H1 (cell line): ENCODE measurements around the gene KCNJ12. TPM values are rescaled to one million over a fixed set of nuclear protein-coding genes. Genes with fewer than 3 reads are reported as not detected.

ENCODE experiments used
- CTCF ChIA-PET: fragments of 300-600 bp; sonication (Branson Sonifier 250); formaldehyde crosslinking; loops from one replicate; lab custom pipeline; 2021; ENCODE audit not compliant: partially characterized antibody; lab: Charles Lee
- POLR2A ChIA-PET: fragments of 300-600 bp; sonication (Branson Sonifier 250); formaldehyde crosslinking; loops from one replicate; lab custom pipeline; 2021; ENCODE audit warnings: inconsistent platforms; ENCODE audit not compliant: partially characterized antibody; lab: Charles Lee
- DNase-seq, 2 experiments: peaks; one replicate each; pipeline versions ENCODE4 v3.0.0 to v3.0.0-alpha.2; 2010 to 2022; ENCODE audit warnings: low spot score in 2 of 2, low read depth in 1 of 2, mixed read lengths in 1 of 2
- FAIRE-seq: peaks from 2 replicates; lab custom pipeline; 2011; peaks lifted over from hg19 to GRCh38; lab: Jason Lieb, UNC
- H2AFZ ChIP-seq: 2 replicates; pipeline ENCODE4 v1.8.1; 2012; ENCODE audit warnings: low read length, inconsistent platforms
- H2AK5ac ChIP-seq: 2 replicates; pipeline ENCODE4 v1.6.1; 2013; ENCODE audit warnings: low read depth, low read length
- H2BK120ac ChIP-seq: replicated peaks from 2 replicates; pipeline ENCODE3; 2013; ENCODE audit warnings: low read depth, low read length, inconsistent platforms
- H2BK12ac ChIP-seq: 2 replicates; pipeline ENCODE4 v1.6.1; 2013; ENCODE audit warnings: low read depth, low read length
- H2BK15ac ChIP-seq: 2 replicates; pipeline ENCODE4 v1.6.1; 2013; ENCODE audit warnings: low read length
- H2BK20ac ChIP-seq: 2 replicates; pipeline ENCODE4 v1.6.1; 2013; ENCODE audit warnings: low read length
- H2BK5ac ChIP-seq: 2 replicates; pipeline ENCODE4 v1.6.1; 2013; ENCODE audit warnings: low read depth, low read length
- H3K14ac ChIP-seq: 2 replicates; pipeline ENCODE4 v1.6.1; 2013; ENCODE audit warnings: inconsistent platforms; ENCODE audit not compliant: insufficient read length
- H3K18ac ChIP-seq: 2 replicates; pipeline ENCODE4 v1.6.1; 2013; ENCODE audit warnings: low read length; ENCODE audit errors: extremely low read depth
- H3K23ac ChIP-seq: 2 replicates; pipeline ENCODE4 v1.6.1; 2013; ENCODE audit warnings: inconsistent platforms; ENCODE audit not compliant: insufficient read length
- H3K23me2 ChIP-seq: 2 replicates; pipeline ENCODE4 v1.6.1; 2013; ENCODE audit warnings: low read depth, low read length
- H3K27ac ChIP-seq: 2 replicates; pipeline ENCODE4 v1.6.1; 2011; ENCODE audit warnings: low read depth, low read length, inconsistent platforms
- H3K27me3 ChIP-seq, 4 experiments: replicated peaks in 1 of 4; 1 replicate in 1 of 4; 2 replicates in 3 of 4; pipeline versions ENCODE4 v1.6.1 to v1.8.1; 2011 to 2013; ENCODE audit warnings: low read length in 3 of 4, mild to moderate bottlenecking in 3 of 4, inconsistent platforms in 2 of 4, mixed read lengths in 2 of 4, moderate library complexity in 1 of 4; ENCODE audit not compliant: control insufficient read depth in 3 of 4, insufficient read depth in 3 of 4; ENCODE audit errors: extremely low read depth in 1 of 4
- H3K36me3 ChIP-seq, 4 experiments: 2 replicates each; pipeline versions ENCODE4 v1.6.1 to v1.8.1; 2011 to 2013; ENCODE audit warnings: mild to moderate bottlenecking in 4 of 4, low read length in 3 of 4, moderate library complexity in 2 of 4, control low read depth in 1 of 4, inconsistent platforms in 1 of 4; ENCODE audit not compliant: insufficient read depth in 4 of 4, control insufficient read depth in 2 of 4
- H3K4ac ChIP-seq: replicated peaks from 2 replicates; pipeline ENCODE3; 2013; ENCODE audit warnings: low read length, low read depth, mixed read lengths, inconsistent platforms; ENCODE audit not compliant: insufficient read length
- H3K4me1 ChIP-seq, 4 experiments: replicated peaks in 1 of 4; 1 replicate in 1 of 4; 2 replicates in 3 of 4; pipeline versions ENCODE4 v1.6.1 to v1.8.1; 2011 to 2013; ENCODE audit warnings: low read length in 3 of 4, inconsistent platforms in 2 of 4, mixed read lengths in 1 of 4; ENCODE audit not compliant: insufficient read depth in 4 of 4, control insufficient read depth in 3 of 4
- H3K4me2 ChIP-seq, 2 experiments: 2 replicates each; pipeline versions ENCODE4 v1.6.1 to v1.8.1; 2011 to 2013; ENCODE audit warnings: low read depth in 2 of 2, low read length in 2 of 2, control low read depth in 1 of 2, inconsistent platforms in 1 of 2, mild to moderate bottlenecking in 1 of 2; ENCODE audit not compliant: insufficient read depth in 1 of 2
- H3K4me3 ChIP-seq, 4 experiments: fragments of 200-600, 300-600 bp in 1 of 4; sonication (generic), shearing (Covaris generic), sonication (Bioruptor Twin) in 1 of 4; 2 replicates each; pipeline versions ENCODE4 v1.5.1 to v1.8.1; 2011 to 2016; ENCODE audit warnings: low read length in 4 of 4, low read depth in 3 of 4, control low read depth in 2 of 4, inconsistent platforms in 2 of 4, mild to moderate bottlenecking in 2 of 4, mixed read lengths in 1 of 4, moderate library complexity in 1 of 4; ENCODE audit not compliant: insufficient read depth in 2 of 4; ENCODE audit errors: extremely low read depth in 1 of 4
- H3K56ac ChIP-seq: replicated peaks from 2 replicates; pipeline ENCODE3; 2013; ENCODE audit warnings: low read depth, mild to moderate bottlenecking, mixed read lengths, low read length, inconsistent platforms; ENCODE audit not compliant: insufficient read length
- H3K79me1 ChIP-seq: 2 replicates; pipeline ENCODE4 v1.6.1; 2013; ENCODE audit warnings: low read depth, low read length, control low read depth
- H3K79me2 ChIP-seq, 2 experiments: 2 replicates each; pipeline versions ENCODE4 v1.6.1 to v1.8.1; 2012 to 2013; ENCODE audit warnings: low read length in 2 of 2, mild to moderate bottlenecking in 2 of 2, inconsistent platforms in 1 of 2; ENCODE audit not compliant: insufficient read depth in 2 of 2, control insufficient read depth in 1 of 2
- H3K9ac ChIP-seq, 4 experiments: replicated peaks in 1 of 4; 1 replicate in 1 of 4; 2 replicates in 3 of 4; pipeline versions ENCODE4 v1.6.1 to v1.8.1; 2011 to 2013; ENCODE audit warnings: low read depth in 3 of 4, low read length in 3 of 4, control low read depth in 2 of 4, mild to moderate bottlenecking in 2 of 4, moderate library complexity in 2 of 4, inconsistent platforms in 1 of 4; ENCODE audit errors: extremely low read depth in 1 of 4
- H3K9me3 ChIP-seq, 2 experiments: 2 replicates each; pipeline versions ENCODE4 v1.6.1 to v1.8.1; 2012 to 2013; ENCODE audit warnings: mild to moderate bottlenecking in 2 of 2, moderate library complexity in 2 of 2, control low read depth in 1 of 2, inconsistent platforms in 1 of 2, low read depth in 1 of 2, low read length in 1 of 2, mixed read lengths in 1 of 2; ENCODE audit not compliant: insufficient read depth in 2 of 2
- H4K20me1 ChIP-seq, 2 experiments: replicated peaks in 1 of 2; 2 replicates each; pipeline versions ENCODE3 to v1.8.1; 2011 to 2013; ENCODE audit warnings: inconsistent platforms in 2 of 2, low read length in 2 of 2, mild to moderate bottlenecking in 1 of 2; ENCODE audit not compliant: insufficient read depth in 2 of 2, control insufficient read depth in 1 of 2
- H4K5ac ChIP-seq: 2 replicates; pipeline ENCODE4 v1.6.1; 2013; ENCODE audit warnings: low read length, low read depth, mixed read lengths, inconsistent platforms; ENCODE audit not compliant: insufficient read length
- H4K8ac ChIP-seq: 2 replicates; pipeline ENCODE4 v1.8.0; 2013; ENCODE audit warnings: mild to moderate bottlenecking, moderate library complexity, low read length, inconsistent platforms; ENCODE audit not compliant: insufficient read depth; ENCODE audit errors: extremely low read depth
- H4K91ac ChIP-seq: replicated peaks from 2 replicates; pipeline ENCODE3; 2013; ENCODE audit warnings: low read length, mixed read lengths, inconsistent platforms; ENCODE audit not compliant: insufficient read length
- CTCF ChIP-seq, 3 experiments: IDR thresholded peaks; 1 replicate in 2 of 3; 2 replicates in 1 of 3; pipeline versions ENCODE4 v1.5.1 to v1.6.1; 2011; ENCODE audit warnings: low read length in 3 of 3, mild to moderate bottlenecking in 3 of 3, inconsistent platforms in 2 of 3, low read depth in 1 of 3, moderate library complexity in 1 of 3; ENCODE audit not compliant: insufficient read depth in 1 of 3; ENCODE audit errors: control extremely low read depth in 1 of 3
- HDAC6 ChIP-seq: IDR thresholded peaks from one replicate; pipeline ENCODE4 v1.7.1; 2012; ENCODE audit warnings: low read depth, mild to moderate bottlenecking, inconsistent platforms, low read length, moderate library complexity
- KDM1A ChIP-seq: fragments of 200-600, 300-600 bp; sonication (generic); IDR thresholded peaks from 2 replicates; pipeline ENCODE4 v1.7.1; 2016; ENCODE audit warnings: mild to moderate bottlenecking, low read length, borderline replicate concordance
- RAD21 ChIP-seq, 2 experiments: IDR thresholded peaks in 1 of 2; conservative IDR thresholded peaks in 1 of 2; 2 replicates each; pipeline ENCODE4 v1.6.1; 2011; ENCODE audit warnings: low read depth in 2 of 2, low read length in 2 of 2, improper control_type of control experiment in 1 of 2, inconsistent platforms in 1 of 2, mild to moderate bottlenecking in 1 of 2, moderate library complexity in 1 of 2
- WGBS, 2 experiments: shearing (Covaris generic) in 1 of 2; methylation state at CpG; one replicate each; pipeline versions ENCODE4 v1.1.6 to v1.1.7; 2013 to 2015; ENCODE audit warnings: low lambda C conversion rate in 2 of 2, mixed read lengths in 2 of 2, inconsistent platforms in 1 of 2, low coverage in 1 of 2, missing lambda C conversion rate in 1 of 2; ENCODE audit not compliant: insufficient replicate concordance in 2 of 2, insufficient coverage in 1 of 2, insufficient read length in 1 of 2; ENCODE audit errors: extremely low coverage in 1 of 2, missing lambda C conversion rate in 1 of 2; 5-methylcytosine and 5-hydroxymethylcytosine counted together
- polyA plus RNA-seq, 7 experiments: library from polyadenylated mRNA; depleted of rRNA in 3 of 7; stranded (reverse) in 5 of 7; unstranded in 2 of 7; fragments of >200 nt in 5 of 7; fragments of 200-250 nt in 2 of 7; gene quantifications; 1 replicate in 5 of 7; 2 replicates in 1 of 7; 4 replicates in 1 of 7; pipeline versions ENCODE4 v1.2.1 to v1.2.3, GENCODE V29; 2011 to 2013; ENCODE audit warnings: missing spikeins in 2 of 7, mixed read lengths in 2 of 7
- total RNA-seq: library from RNA; stranded (reverse); fragmentation: NEBNext Ultra II Directional; extraction: Animal tissue kit (Norgen Biotek cat#: 25700); gene quantifications from 2 replicates; pipeline ENCODE4 v1.2.1, GENCODE V29; 2021

KCNJ12 gene
- total and polyA plus RNA-seq, 2 of the 8 experiments (the other 6 are each of a cell fraction or from before 2014, with no cell fraction given) = 1.2 to 1.5 TPM

DNA sequence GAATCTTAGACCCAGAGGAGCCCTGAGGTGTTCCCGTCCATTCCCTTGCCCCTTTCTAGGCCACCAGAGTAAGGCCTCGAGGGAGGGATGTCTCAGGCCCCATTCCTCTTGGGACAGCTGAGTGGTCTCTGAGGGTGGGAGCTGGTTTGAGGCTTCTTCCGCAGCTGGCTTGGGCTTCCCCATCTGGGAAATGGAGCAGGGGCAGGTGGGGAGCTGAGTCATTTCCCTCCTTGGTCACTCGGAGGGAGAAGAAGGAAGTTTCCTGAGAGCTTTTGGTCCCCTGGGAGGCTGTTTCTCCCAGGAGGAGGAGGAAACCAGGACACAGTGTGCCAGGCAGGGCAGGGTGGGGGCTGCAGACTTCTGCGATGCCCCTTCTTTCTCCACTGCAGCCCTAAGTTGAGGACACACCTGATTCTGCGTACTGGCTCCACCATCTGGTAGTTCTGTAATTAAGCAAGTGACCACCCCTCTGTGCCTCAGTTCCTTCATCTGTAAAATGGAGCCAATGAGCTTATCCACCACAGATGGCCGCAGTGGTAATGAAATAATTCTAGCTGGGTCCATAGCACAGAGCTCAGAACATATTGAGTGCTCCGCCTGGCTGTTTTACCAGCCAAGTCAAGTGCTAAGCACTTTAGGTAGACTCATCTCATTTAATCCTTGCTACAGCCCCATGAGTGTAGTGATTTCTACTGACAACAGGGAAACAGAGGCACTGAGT, 1.6 kb upstream of the KCNJ12 start:
- no peak overlapping the region for H3K4ac ChIP-seq
- CTCF ChIA-PET = interaction anchor here (0.6 to 2.0 kb wide), 11 partner anchors 9 to 140 kb away, joined by 3 to 10 read pairs (median 3); no protein-coding TSS in a partner anchor

More for the DNA sequence above, 1.6 kb upstream of the KCNJ12 start:
- Histone ChIP-seq H2BK12ac (no peak overlapping the region), H2BK120ac (no peak overlapping the region), H4K20me1 (peaks cover 2 to 5% of the 10 kb centered on the region in 2 experiments), H3K9ac (no peak overlapping the region), H2BK20ac (no peak overlapping the region), H4K5ac (no peak overlapping the region), H3K18ac (no peak overlapping the region), H3K4me2 (no peak overlapping the region), H3K4me3 (no peak overlapping the region), H3K4me1 (peaks cover 0 to 29% (median 16%) of the 10 kb centered on the region in 4 experiments; a peak in 6 of 7 replicates), H3K56ac (no peak overlapping the region), H3K27me3 (peaks cover 14 to 51% (median 42%) of the 10 kb centered on the region in 4 experiments), H4K91ac (no peak overlapping the region), H3K79me2 (no peaks in the 10 kb centered on the region), H2BK5ac (no peak overlapping the region), H2BK15ac (no peak overlapping the region), H4K8ac (no peak overlapping the region), H3K9me3 (no peaks in the 10 kb centered on the region), H3K23me2 (peaks cover 16% of the 10 kb centered on the region; the same call in 1 of the 2 replicates), H3K36me3 (no peaks in the 10 kb centered on the region), H3K27ac (no peak overlapping the region), H3K79me1 (no peaks in the 10 kb centered on the region), H2AFZ (no peak overlapping the region), H2AK5ac (no peak overlapping the region), H3K23ac (no peak overlapping the region), H3K14ac (no peak overlapping the region)
- FAIRE-seq = peak; percentile 28
- POLR2A ChIA-PET = interaction anchor here (1.4 kb wide), 1 partner anchor 10 kb away, joined by 3 read pairs; no protein-coding TSS in a partner anchor
- DNase-seq = no peak
- TF ChIP-seq HDAC6 = no peak
- TF ChIP-seq CTCF (IDR thresholded peaks at IDR 0.05; ENCODE audit: control extremely low read depth in 1 of 3, insufficient read depth in 1 of 3, low read depth in 1 of 3, low read length in 3 of 3) = peak in 2 of 3 experiments; percentile 21 to 39; a peak in 2 of 4 replicates
- TF ChIP-seq KDM1A = peak; percentile 94
- TF ChIP-seq RAD21 (IDR thresholded peaks at IDR 0.05 in 1 of 2, conservative IDR thresholded peaks at IDR 0.05 in 1 of 2; ENCODE audit: low read depth in 2 of 2, low read length in 2 of 2) = peak; percentile 31 to 45; a peak in 3 of 4 replicates
- 84% methylated on average over 5 of the region's 8 CpGs; no CpG with 5 or more reads in 1 of the 2 experiments for WGBS, 2 experiments
